Esophagus squamous epithelium (tissue), 5 donors: ENCODE measurements around the gene HECTD1. TPM values are rescaled to one million over a fixed set of nuclear protein-coding genes. Genes with fewer than 3 reads are reported as not detected.
"Not testable (repeated sequence)": the region's sequence is repeated elsewhere in the genome, so short reads cannot be mapped to it uniquely, and the experiment has no call there.

ENCODE experiments used
- DNase-seq: peaks from one replicate; lab custom pipeline; 2025; lab: John Stamatoyannopoulos, UW
- H3K27ac ChIP-seq, 4 donors: fragments of 200-600 bp; sonication (generic); one replicate each; pipeline ENCODE4 v1.5.1; 2016 to 2019; ENCODE audit warnings: mild to moderate bottlenecking in 1 of 4
- H3K27me3 ChIP-seq, 4 donors: fragments of 200-600 bp; sonication (generic); 1 replicate in 3 of 4; 2 replicates in 1 of 4; pipeline versions ENCODE4 v1.5.1 to v1.6.0; 2017 to 2021; ENCODE audit warnings: antibody characterized with exemption in 1 of 4
- H3K36me3 ChIP-seq, 3 donors: fragments of 200-600 bp; sonication (generic); one replicate each; pipeline ENCODE4 v1.5.1; 2016 to 2019
- H3K4me1 ChIP-seq, 3 donors: fragments of 200-600 bp; sonication (generic); one replicate each; pipeline ENCODE4 v1.5.1; 2017 to 2019
- H3K4me3 ChIP-seq, 4 donors: fragments of 200-600 bp; sonication (generic); 1 replicate in 3 of 4; 2 replicates in 1 of 4; pipeline ENCODE4 v1.5.1; 2016 to 2019; ENCODE audit warnings: mild to moderate bottlenecking in 2 of 4, moderate library complexity in 1 of 4
- H3K9me3 ChIP-seq, 3 donors: fragments of 200-600 bp; sonication (generic); one replicate each; pipeline ENCODE4 v1.5.1; 2016 to 2019
- CTCF ChIP-seq, 6 experiments: fragments of 450-650 bp in 4 of 6; fragments of 200-600 bp in 2 of 6; sonication (generic) in 2 of 6; IDR thresholded peaks; one replicate each; pipeline ENCODE4 v1.5.1; 2016 to 2019; ENCODE audit warnings: antibody characterized with exemption in 6 of 6, mild to moderate bottlenecking in 4 of 6, moderate library complexity in 4 of 6
- POLR2A ChIP-seq, 4 donors: fragments of 450-650 bp; IDR thresholded peaks; one replicate each; pipeline ENCODE4 v1.6.1; 2017; ENCODE audit warnings: antibody characterized with exemption in 4 of 4, mild to moderate bottlenecking in 4 of 4, moderate library complexity in 3 of 4
- WGBS, 2 donors: methylation state at CpG; one replicate each; pipeline ENCODE4 v1.1.5; 2018; 5-methylcytosine and 5-hydroxymethylcytosine counted together
- intact Hi-C: fragments of 100-400 bp; cut with DNase I; formaldehyde crosslinking; loops from one replicate; pipeline ENCODE4 v1.15.0; 2022
- small RNA-seq, 4 donors: library from RNA; depleted of rRNA; stranded (forward); fragments of <200 nt; gene quantifications; one replicate each; pipeline ENCODE3, GENCODE V24; 2016
- total RNA-seq, 4 donors: library from RNA; depleted of rRNA; stranded (reverse); fragments of >200 nt; gene quantifications; one replicate each; pipeline ENCODE4 v1.1.0, GENCODE V29; 2016
- donor health status: DM: yes; HTN: yes; CAD: no.

The HECTD1 gene
- total RNA-seq, 4 donors from 2014 or later, result 175 to 250 (median 194) TPM

- Histone ChIP-seq H3K27ac (peak overlapping the region in 3 of 4 donors; percentile 38 to 67 (median 42)), H3K9me3 (no peaks in the 10 kb centered on the region), H3K27me3 (no peaks in the 10 kb centered on the region), H3K4me3 (no peak overlapping the region), H3K36me3 (no peaks in the 10 kb centered on the region), H3K4me1 (peaks cover 10 to 55% (median 20%) of the 10 kb centered on the region in 3 donors)
- DNase-seq, result no peak
- intact Hi-C loops, result no loop called here
- 80 to 89% methylated on average over 1 of the region's 1 CpG for WGBS, 2 donors
- TF ChIP-seq POLR2A (IDR thresholded peaks at IDR 0.05) (no peak), CTCF (IDR thresholded peaks at IDR 0.05) (no peak)
Measured at GRCh38 chr14:31057035-31057434, 150.6 kb downstream of the HECTD1 start.

GRCh38 chr14:31052905-31053586 is 154.5 kb downstream of the HECTD1 start:
- WGBS, 2 donors, result 56 to 60% methylated on average over 9 of the region's 9 CpGs
- H3K27ac ChIP-seq, result peak overlapping the region in 1 of 4 donors; percentile 18
- H3K9me3 ChIP-seq, H3K36me3 ChIP-seq, H3K27me3 ChIP-seq, intact Hi-C loops, DNase-seq, H3K4me3 ChIP-seq: not testable (repeated sequence)
- H3K4me1 ChIP-seq, result peaks cover 0 to 32% (median 6%) of the 10 kb centered on the region in 3 donors

- TF ChIP-seq POLR2A (IDR thresholded peaks at IDR 0.05) (no peak), CTCF (IDR thresholded peaks at IDR 0.05) (no peak)
Measured at GRCh38 chr14:31051511-31051910, 156.1 kb downstream of the HECTD1 start.

GRCh38 chr14:31051023-31051422 is 156.6 kb downstream of the HECTD1 start:
- 84 to 86% methylated on average over 5 of the region's 7 CpGs for WGBS, 2 donors
- H3K9me3 ChIP-seq, result no peaks in the 10 kb centered on the region

More at GRCh38 chr14:31051511-31051910, 156.1 kb downstream of the HECTD1 start:
- no peak for DNase-seq
- 58 to 66% methylated on average over 4 of the region's 4 CpGs for WGBS, 2 donors
- H3K27ac ChIP-seq, result no peak overlapping the region
- no peaks in the 10 kb centered on the region for H3K27me3 ChIP-seq
- H3K4me1 ChIP-seq, result peaks cover 0 to 17% (median 0%) of the 10 kb centered on the region in 3 donors
- intact Hi-C loops, result no loop called here
- H3K36me3 ChIP-seq, result no peaks in the 10 kb centered on the region
- no peaks in the 10 kb centered on the region for H3K9me3 ChIP-seq
- H3K4me3 ChIP-seq, result no peak overlapping the region

More at GRCh38 chr14:31051023-31051422, 156.6 kb downstream of the HECTD1 start:
- no peak for TF ChIP-seq CTCF (IDR thresholded peaks at IDR 0.05)
- TF ChIP-seq POLR2A (IDR thresholded peaks at IDR 0.05), result no peak
- H3K4me3 ChIP-seq, result no peak overlapping the region
- no peak overlapping the region for H3K27ac ChIP-seq
- peaks cover 0 to 17% (median 0%) of the 10 kb centered on the region in 3 donors for H3K4me1 ChIP-seq
- H3K27me3 ChIP-seq, result no peaks in the 10 kb centered on the region
- no peak for DNase-seq
- intact Hi-C loops, result no loop called here
- H3K36me3 ChIP-seq, result no peaks in the 10 kb centered on the region

Small RNAs within 50 kb of the gene (small RNA-seq; reads per million reads assigned to genes)
- gene RF00019 (0 reads per million in 4 donors), gene RNU6-541P (0 reads per million in 4 donors)

Other genes starting within 250 kb of the HECTD1 start
- 1 to 10 TPM; 2.0 to 5.7 (median 4.2) TPM for gene AP4S1, start 182.1 kb downstream of the HECTD1 start, total RNA-seq
- 10 to 100 TPM; 11.6 to 47.7 (median 38.9) TPM for gene STRN3, start 181.4 kb downstream of the HECTD1 start, total RNA-seq
- 10 to 100 TPM; 14.2 to 26.6 (median 17.0) TPM for gene HEATR5A, start 212.8 kb upstream of the HECTD1 start, total RNA-seq
- gene DTD2, start 249.7 kb upstream of the HECTD1 start, total RNA-seq, result 10 to 100 TPM; 32.0 to 42.5 (median 34.8) TPM